ENCODE results near the gene RBM23. TPM values are rescaled to one million over a fixed set of nuclear protein-coding genes. Genes with fewer than 3 reads are reported as not detected.
"Not testable (repeated sequence)": the region's sequence is repeated elsewhere in the genome, so short reads cannot be mapped to it uniquely, and the experiment has no call there.

Gene RBM23
- polyA plus RNA-seq, 2 of the 4 experiments (the other 2 are of a cell fraction): 65.8 to 68.0 TPM

- ChIA-PET CTCF (interaction anchor here (0.5 to 9.9 kb wide), 69 partner anchors 13 to 474 kb away, joined by 3 to 259 read pairs (median 6); partner anchors contain the start of genes DAD1, LRP10, MMP14 and MRPL52), POLR2A (interaction anchor here (1.1 kb wide), 1 partner anchor 29 kb away, joined by 8 read pairs; no protein-coding TSS in a partner anchor)
- Histone ChIP-seq H3K9me3 (no peaks in the 10 kb centered on the region), H3K4me1 (peaks cover 4% of the 10 kb centered on the region; the same call in 2 of the 3 replicates), H3K27ac (peak overlapping the region; percentile 91 to 98), H3K4me2 (peak overlapping the region; percentile 98), H3K4me3 (no peak overlapping the region)
- WGBS (ENCODE audit: missing lambda C conversion rate): 91% methylated on average over 2 of the region's 2 CpGs
- ATAC-seq: no peak
- FAIRE-seq: no peak
- DNase-seq (ENCODE audit: low read depth in 1 of 2, low spot score in 1 of 2): no peak
- TF ChIP-seq HMGXB4 (CRISPR knock-in tag; IDR thresholded peaks at IDR 0.05; ENCODE audit: borderline replicate concordance) (no peak), CEBPB (IDR thresholded peaks at IDR 0.05) (no peak), HOXB5 (CRISPR knock-in tag; IDR thresholded peaks at IDR 0.05) (no peak), USF2 (IDR thresholded peaks at IDR 0.05) (no peak), RCOR1 (IDR thresholded peaks at IDR 0.05; ENCODE audit: low read depth, low read length) (no peak), POLR2A (IDR thresholded peaks at IDR 0.05; ENCODE audit: low read length) (no peak), KDM5A (IDR thresholded peaks at IDR 0.05) (no peak), FOSL2 (IDR thresholded peaks at IDR 0.05) (no peak), FOSL2 (CRISPR knock-in tag; IDR thresholded peaks at IDR 0.05) (no peak), ZSCAN20 (CRISPR knock-in tag; IDR thresholded peaks at IDR 0.05) (no peak), ELK1 (IDR thresholded peaks at IDR 0.05; ENCODE audit: low read depth, low read length) (no peak), ESRRA (IDR thresholded peaks at IDR 0.05; ENCODE audit: borderline replicate concordance, low read length) (no peak), PBX3 (IDR thresholded peaks at IDR 0.05) (no peak), EP300 (IDR thresholded peaks at IDR 0.05) (no peak), ZNF302 (CRISPR knock-in tag; IDR thresholded peaks at IDR 0.05) (no peak), NR3C1 (IDR thresholded peaks at IDR 0.05) (no peak), GATA3 (IDR thresholded peaks at IDR 0.05; ENCODE audit: borderline replicate concordance) (no peak), MAX (IDR thresholded peaks at IDR 0.05) (no peak), RNF2 (IDR thresholded peaks at IDR 0.05; ENCODE audit: borderline replicate concordance, low read depth) (no peak)
Observed at GRCh38 chr14:22852599-22852939, 66.4 kb downstream of the RBM23 start.

GRCh38 chr14:22852178-22852577, 66.8 kb downstream of the RBM23 start:
- not testable (repeated sequence) for H3K4me1 ChIP-seq; FAIRE-seq; H3K4me2 ChIP-seq; ATAC-seq; H3K4me3 ChIP-seq; DNase-seq (ENCODE audit: low read depth in 1 of 2, low spot score in 1 of 2); H3K27ac ChIP-seq; H3K9me3 ChIP-seq
- CTCF ChIA-PET: interaction anchor here (0.6 to 9.9 kb wide), 53 partner anchors 13 to 314 kb away, joined by 3 to 259 read pairs (median 7); partner anchors contain the start of genes DAD1, LRP10, MMP14 and MRPL52
- WGBS (ENCODE audit: missing lambda C conversion rate): 79% methylated on average over 12 of the region's 12 CpGs
- POLR2A ChIA-PET: interaction anchor here (0.6 to 1.1 kb wide), 2 partner anchors 29 to 224 kb away, joined by 5 to 8 read pairs; no protein-coding TSS in a partner anchor
